GM18520 (cell line): Measurements from ENCODE around the gene SMAD7.

Experiments used
- ATAC-seq: cut with Tn5 transposase; IDR thresholded peaks from one replicate; pipeline ENCODE4 v1.9.1; 2021; ENCODE audit not compliant: unreplicated experiment

Gene SMAD7, protein sequence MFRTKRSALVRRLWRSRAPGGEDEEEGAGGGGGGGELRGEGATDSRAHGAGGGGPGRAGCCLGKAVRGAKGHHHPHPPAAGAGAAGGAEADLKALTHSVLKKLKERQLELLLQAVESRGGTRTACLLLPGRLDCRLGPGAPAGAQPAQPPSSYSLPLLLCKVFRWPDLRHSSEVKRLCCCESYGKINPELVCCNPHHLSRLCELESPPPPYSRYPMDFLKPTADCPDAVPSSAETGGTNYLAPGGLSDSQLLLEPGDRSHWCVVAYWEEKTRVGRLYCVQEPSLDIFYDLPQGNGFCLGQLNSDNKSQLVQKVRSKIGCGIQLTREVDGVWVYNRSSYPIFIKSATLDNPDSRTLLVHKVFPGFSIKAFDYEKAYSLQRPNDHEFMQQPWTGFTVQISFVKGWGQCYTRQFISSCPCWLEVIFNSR

DNA sequence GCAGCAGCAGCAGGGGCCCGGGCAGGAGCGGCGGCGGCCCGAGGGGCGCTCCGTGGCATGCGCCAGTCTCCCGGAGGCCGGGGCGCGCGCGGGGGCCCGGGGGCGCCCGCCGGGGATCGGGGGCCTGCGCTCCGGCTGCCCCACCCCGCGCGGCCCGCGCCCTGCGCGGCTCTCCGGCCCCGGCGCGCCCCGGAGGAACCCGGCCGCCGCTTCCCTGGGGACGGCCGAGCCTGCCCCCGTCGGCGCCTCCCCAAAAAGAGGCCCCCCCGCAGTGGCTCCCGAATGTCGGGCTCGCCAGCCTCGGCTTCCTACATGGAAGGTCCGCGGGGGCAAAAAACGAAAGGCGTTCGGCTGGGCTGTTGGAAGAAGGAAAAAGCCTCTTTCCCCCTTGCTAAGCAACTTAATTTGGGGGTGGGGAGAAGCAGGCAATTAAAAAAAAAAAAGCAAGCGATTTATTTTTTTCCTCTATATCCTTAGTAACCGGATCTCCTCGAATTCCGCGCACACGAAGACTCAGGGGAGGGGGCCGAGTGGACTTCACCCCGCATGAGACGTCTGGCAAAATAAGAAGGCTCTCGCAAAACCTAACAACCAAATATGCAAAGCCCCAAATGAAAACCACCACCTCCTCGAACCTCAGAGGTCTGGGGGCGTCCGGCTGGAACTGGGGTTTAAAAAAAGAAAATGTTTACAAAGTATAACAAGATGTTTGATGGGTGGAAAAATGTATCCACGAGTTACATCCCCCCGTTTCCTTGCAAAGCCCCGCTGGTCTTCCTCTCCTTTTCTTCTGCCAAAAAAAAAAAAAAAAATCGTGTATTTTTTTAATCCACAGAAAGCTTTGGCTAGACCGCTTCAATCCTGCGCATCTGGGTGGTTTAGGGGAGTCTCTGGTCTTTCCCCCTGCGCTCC, at the start of gene SMAD7:
SMAD7 (minus strand) TSS at position 430 of the 912 bp plus-strand sequence. CDS start 541 bp downstream, outside the sequence.
- ATAC-seq = no peak

DNA sequence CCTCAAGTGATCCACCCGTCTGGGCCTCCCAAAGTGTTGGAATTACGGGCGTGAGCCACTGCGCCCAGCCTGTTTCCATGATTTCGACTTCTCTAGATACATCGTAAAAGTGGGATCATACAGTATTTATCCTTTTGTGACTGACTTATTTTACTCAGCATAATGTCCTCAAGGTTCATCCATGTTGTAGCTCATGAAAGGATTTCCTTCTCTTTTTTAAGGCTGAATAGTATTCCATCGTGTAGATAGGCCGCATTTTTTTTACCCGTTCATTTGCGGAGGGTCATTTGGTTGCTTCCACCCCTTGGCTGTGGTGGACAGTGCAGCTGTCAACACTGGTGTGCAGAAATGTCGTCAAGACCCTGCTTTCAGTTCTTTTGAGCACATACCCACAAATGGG, 48.8 kb upstream of the SMAD7 start:
- no peak for ATAC-seq

DNA sequence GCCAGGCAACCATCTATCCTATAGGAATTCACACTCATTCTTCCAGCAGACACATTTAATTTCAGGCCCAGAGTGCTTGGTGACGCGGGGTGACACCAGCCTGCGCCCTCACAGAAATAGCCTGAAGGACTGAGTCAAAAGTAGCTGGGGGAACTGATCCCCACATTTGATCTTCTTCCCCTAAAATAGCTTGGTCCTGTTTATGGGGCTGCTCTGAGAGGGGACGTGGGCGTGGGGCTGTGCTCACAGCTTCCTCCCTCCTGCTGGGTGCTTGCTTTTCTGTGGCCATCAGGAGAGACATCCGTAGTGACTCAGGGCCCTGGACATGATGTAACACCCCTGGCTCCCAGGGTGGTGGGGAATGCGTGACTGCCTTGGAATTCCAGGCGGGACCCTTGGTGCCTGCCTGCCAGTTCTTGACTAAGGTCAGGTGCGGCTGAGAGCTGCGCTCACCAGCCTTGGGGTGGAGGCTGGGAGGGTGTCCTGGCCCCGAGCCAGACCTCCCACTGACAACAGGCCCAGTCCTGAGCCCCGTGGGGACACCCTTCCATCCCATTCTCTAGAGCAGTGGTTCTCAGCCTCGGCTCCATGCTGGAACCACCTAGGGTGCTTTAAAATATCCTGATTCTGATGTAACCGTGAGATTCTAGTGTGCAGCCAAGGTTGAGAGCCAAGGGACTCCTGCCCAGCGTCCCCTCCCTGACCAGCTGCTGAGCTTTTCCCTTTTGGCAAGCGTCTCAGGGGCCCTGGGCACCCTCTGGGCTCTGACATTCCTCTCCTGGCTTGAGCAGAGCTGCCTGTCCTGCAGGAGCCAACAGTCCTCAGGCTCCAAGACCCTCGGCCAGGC, 47.4 kb upstream of the SMAD7 start:
- no peak for ATAC-seq

DNA sequence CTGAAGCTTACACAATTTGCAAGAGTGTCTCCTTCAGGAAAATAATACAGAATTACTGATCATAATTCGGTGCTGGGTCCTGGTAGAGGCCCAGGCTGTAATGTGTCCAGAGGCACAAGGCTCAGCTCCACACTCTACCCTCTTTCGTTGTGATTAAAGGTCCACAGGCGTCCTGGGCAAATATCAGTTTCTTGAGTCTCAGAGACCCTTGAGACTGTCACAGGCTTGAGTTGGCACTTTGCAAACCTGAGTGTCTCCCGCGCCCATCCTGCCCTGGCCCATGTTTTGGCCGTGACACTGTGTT, 46.9 kb upstream of the SMAD7 start:
- ATAC-seq = no peak

DNA sequence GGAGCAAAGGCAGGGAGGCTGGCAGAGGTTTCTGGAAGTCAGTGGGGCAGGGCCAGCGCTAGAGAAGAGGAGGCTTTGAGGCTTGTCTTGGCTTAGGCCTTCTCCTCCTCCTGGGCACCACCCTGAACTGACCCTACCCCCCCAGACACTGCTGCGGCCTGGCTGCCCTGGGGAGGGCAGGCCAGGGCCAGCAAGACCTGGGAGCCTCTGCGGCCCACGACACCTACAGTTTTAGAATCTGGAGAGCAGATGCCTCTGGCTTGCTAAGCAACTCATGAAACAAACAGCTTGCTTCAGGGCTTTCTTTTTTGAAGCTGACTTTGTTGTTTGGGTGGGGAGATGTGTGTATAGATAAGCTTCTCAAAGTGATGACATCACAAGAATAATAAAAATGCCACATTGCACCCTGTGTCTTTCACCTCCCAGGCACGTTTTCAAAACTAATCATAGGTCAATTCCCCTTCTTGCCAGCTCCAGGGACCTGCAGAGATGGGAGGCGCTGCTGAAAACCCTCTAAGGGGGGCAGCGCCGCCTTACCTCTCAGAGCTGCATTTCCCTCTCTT, 46.2 kb upstream of the SMAD7 start:
- ATAC-seq = no peak

DNA sequence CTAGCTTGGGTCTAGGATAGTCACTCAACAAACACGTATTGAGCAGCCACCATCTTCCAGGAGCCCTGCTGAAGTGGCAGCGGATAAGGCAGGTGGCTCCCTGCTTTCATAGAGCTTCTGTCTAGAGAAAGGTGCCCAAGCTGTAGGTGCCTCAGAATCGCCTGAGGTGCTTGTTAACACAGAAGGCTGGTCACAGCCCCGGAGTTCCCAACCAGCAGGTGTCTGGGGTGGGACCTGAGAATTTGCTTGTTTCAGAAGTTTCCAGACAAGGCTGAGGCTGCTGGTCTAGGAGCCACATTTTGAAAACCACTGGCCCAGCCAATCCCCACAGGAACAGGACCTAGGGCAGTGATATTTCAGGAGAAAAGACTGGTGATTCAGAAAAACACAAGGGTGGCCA, 45.3 kb upstream of the SMAD7 start:
- no peak for ATAC-seq

DNA sequence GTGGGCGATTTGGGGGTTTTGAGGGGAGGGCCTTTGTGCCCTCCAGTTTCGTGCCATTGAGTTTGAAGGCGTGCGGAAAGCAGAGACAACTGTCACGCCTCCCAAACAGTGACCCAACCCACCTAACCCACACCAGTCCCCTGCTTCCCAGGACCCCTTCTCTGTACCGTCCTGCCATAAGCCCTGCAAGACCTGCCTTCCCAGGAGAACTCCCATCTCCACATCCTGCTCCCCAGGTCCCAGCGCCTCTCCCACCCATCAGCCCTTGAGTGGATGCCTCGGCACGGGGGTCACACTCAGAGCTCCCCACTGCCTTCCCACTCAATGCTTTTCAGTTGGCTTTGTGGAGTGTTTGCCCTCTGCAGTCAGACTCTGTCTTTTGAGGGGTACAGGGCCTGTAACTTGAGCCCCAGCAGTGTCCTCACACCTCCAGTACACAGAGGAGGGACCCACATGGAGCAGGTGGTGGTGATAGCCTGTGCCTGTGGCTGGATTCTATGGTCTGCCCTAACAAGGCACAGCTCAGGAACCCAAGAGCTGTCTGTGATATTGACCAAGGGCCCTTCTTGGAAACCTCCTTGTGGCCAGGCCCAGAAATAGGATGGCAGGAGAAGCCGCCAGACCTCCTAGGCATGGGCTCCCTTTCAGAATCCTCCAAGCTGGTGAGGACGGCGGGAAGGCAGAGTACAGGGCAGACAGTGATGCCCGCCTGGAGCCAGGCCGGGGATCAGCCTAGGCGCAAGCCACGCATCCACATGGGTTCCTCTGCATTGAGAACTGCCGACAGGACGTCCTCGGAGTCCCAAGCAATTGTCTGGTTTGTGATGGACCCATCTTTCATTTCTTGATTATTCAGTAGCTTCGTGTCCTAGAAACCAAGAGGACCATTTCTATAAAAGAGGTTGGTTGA, 44.4 kb upstream of the SMAD7 start:
- no peak for ATAC-seq

DNA sequence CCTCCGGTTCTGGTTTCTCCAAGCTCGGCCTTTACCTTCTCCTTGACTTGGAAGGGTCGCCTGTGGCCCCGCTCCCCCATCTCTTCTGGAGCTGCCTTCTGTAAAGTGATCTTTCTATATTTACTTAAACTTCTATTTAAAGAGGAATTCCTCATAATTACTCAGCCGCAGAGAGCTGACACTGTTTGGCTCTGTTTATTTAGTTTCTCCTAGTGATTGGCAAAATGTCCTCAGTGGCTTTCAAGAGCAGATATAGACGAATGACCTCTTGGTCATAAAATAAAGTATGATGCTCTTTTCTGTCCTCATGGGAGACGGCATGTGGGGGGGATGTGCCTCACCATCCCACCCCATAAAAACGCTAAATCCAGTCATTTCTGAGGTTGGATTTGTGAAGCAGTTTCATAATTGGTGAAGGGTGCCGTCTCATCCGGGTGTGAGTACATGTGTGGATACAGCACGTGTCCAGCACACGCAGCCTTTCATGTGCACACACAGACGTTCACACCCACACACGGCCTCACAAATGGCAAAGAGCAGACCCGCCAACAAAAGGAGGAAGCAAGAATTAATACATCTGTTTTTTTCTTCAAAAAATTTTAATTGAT, 43.4 kb upstream of the SMAD7 start:
- ATAC-seq = no peak

DNA sequence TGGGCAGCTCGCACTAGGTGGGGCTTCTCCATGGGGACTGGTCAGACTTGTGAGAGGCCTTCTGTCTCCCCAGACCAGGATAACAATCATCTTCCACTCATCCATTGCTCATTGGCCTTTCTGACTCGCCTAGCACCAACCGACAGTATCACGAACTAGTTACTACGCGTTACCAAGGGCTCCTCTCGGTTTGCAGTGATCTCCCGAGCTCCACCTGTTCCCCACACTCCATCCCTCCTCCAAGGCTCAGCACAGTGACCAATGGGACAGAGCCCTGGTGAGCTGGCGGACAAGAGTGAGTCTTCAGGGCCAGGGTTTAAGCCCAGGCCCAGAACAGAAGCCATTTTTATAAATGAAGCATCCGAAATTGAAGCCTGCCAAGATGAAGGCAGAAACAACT, 42.8 kb upstream of the SMAD7 start:
- no peak for ATAC-seq

DNA sequence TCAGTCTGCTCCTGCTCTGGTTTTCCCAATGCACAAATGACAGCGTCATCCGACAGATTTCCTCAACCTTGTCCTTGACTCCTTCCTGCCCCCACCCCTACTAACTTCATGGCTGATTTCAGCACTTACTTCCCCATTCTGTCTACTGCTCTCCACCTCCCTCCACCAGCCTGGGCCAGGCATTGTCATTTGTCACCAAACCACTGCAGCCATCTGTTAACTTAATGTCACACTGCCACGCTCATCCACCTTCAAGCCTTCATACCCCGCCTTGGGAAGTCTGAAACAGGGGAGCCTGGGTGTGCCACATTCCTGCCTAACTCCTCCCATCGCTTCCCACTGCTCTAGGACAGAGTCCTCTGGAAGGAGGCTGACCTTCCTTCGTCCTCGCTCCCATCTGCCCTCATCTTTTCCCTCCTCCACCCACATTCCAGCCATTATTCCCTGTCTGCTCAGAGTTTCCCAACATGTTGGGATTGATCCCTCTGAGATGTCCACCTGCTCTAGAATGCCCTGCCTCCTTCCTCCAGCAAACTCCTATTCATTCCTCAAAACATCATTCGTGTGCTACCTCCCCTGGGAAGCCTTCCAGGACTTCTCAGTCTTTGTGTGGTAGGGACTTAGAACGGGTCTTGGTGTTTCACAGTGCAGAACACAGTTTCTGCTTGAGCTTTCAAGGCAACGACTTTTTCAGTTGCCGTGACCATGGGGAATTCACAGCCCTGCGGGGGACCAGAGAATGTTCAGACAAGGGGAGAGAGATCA, 42.2 kb upstream of the SMAD7 start:
- no peak for ATAC-seq

DNA sequence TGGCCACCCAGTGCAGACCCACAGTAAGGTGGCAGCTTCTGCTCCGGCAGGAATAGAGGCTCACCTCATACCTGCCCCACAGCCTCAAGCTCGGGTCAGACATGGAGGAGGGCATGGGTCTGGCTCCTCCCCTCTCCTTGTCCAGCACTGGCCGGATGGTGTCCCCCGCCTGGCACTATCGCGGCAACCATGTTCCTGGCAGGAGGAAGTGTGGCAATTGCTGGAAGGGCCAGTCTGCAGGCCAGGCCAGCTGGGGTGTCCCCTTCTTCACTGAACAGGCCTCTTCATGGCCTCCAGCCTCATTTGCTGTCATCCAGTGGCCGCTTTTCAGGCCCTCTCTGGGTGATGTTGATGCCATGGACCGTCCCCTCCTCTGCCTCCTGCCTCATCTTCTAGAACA, 41.4 kb upstream of the SMAD7 start:
- ATAC-seq = no peak

DNA sequence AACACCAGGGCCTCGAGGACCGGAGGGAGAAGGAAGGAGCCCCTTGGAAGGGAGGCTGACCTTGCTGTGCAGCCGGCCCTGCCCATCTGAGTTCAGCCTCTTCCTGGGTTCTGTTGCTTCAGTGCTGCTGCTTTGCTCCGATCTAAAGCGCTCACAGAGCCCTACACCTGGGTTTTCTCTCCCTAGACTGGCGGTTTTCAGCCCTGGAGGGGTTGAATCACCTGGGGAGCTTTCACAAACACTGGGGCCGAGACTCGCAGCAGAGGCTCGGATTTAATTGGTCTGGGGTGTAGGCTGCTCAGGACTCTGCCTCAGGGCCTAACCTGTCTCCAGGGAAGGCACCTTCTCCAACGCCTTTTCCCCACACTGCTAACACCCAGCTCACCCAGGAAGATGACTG, 40.9 kb upstream of the SMAD7 start:
- ATAC-seq = no peak

DNA sequence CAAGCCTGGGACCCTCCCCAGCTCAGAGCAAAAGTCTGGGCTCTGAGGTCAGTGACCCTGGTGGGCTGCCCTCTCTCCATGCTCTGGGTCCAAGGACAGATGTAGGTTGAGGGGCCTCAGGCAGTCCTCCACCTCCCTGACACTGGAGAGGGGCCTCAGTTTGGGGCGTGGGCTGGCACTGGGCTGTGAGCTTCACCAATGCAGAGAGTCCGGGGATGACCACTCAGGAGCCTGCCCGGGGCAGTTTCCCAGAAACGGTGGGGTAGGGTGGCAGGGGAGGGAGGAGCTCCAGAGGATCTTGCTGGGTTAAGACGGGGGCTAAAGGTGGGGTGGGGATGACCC, 40.5 kb upstream of the SMAD7 start:
- no peak for ATAC-seq

DNA sequence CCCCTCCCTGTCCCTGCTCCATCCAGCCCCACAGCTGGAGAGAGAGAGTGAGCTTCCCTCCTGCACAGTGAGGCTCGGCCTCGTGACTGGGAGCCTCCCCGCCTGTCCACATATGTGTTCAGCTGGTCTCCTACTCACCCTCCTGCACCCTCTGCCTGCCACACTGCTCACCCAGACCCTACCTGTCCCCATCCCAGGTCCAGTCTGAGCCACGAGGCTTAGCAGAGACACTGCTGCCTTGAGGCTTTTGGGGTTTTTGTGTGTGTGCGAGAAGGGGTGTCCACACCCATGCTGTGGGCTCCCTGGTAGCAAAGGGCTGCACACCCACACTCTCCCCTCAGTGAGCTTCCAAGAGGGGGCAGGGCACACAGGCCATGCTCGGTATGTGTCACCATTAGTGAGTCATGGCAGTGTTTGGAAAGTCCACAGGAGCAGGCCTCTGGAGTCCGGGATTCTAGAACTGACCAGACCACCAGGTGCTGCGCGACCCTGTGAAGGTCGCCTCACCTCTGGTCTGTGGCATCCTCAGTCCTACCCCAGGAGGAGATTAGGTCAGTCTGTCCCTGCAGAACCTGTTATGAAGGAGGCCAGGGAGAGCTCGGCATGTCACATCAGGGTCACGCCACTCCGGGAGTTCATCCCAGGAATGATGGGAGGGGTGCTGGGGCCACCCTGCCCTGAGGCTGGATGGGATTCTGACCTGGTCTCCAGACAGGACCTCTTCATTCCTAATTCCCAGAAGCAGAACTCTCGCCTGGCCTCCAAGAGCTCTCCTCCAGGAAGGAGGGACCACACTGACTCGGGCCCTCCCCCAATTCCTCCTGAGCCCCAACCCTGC, 39.9 kb upstream of the SMAD7 start:
- no peak for ATAC-seq

DNA sequence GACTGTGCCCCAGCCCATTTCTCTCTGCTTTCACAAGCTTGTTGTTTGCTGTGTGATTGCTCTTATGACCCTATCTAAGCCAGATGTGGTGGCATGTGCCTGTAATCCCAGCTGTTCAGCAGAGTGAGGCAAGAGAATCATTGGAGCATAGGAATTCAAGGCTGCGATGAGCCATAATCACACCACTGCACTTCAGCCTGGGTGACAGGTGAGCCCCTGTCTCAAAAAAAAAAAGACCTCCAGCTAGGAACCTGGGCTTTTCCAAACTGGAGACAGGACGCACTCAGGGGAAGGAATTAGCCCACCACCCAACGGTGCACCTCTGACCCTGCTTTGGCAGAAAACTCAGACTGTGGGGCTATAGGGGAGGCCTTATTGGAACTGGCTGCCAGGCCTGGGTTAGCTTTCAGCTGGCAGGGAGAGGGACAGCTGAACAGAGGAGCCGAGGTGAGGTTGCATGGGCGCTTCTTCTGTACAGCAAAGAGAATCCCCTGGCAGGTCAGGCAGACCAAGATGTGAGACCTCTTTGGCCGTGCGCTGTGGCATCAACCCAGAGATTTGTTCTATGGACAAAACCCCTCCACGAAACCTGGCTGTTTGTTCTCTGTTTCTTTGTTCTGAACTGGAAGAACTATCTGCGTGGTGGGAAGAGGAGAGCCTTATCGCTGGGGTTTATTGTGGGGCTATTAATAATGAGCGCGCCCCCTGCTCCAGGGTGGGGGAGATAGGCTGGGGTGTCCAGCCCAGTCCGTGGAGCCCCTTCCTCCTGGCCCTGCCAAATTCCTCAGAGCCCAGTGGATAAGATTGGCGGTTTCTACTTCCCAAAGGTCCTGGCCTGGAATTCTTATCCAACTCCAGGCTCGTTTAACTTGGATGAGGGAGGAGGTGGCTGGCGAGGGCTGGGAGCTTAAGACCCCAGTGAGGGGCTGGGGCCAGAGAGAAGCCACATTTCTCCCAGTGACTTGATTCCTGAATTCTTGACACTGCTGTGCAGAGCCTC, 38.8 kb upstream of the SMAD7 start:
- ATAC-seq = no peak

DNA sequence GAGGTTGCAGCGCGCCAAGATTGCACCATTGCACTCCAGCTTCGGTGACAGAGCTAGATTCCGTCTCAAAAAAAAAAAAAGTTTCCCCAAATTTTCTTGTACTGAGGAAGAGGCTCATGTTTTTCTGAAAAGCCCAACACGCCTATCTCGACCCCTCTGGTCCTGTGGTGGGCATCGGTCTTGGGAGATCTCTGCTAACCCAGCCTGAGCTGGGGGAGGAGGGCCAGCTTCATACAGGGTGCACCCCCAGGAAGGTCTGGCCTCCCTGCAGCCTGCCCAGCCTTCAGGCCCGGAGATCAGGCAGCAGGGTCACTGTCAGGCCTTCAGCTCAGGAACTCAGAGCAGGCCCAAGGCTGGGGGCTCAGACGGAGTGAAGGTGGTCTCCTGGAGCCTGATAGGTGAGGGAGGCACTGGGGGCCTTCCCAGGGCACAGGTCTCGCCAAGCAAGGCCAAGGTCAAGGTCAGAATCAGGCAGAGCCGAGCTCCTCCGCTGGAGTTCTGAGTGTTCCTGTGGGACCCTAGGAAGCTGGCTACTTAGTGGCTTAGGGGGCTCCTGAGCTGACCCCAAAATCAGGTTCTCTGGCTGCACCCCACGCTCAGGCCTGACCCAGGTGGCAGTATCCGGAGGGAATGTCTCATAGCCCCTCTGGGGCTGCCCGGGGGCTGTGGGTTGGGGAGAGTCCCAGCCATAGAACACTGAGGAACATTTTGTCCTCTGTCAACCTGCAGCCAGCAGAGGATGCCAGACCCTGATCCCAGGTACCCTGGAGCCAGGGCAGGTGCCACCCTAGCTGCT, 37.9 kb upstream of the SMAD7 start:
- no peak for ATAC-seq
